Islet of Langerhans (tissue), 1 donor: ENCODE measurements around the gene PCED1B.

Experiments used
- FAIRE-seq: peaks from one replicate; lab custom pipeline; 2011; peaks lifted over from hg19 to GRCh38; lab: Jason Lieb, UNC

Gene PCED1B

DNA sequence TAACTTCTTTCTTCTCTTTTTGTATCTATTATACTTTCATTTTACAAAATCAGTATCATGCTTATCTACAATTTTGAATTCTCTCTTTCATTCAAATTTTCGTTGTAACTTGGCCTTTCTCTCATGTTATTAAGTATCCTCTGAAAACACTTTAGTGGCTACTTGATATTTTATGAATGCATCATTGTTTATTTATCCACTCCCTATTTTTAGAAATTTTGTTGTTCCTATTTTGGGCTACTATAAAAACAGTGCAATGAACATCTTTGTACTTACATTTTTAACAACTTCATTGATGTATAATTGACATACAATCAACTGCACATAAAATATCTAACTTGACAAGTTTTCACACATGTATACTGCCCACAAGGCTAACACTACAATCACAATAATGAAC is 44.3 kb downstream of the PCED1B start:
- no peak for FAIRE-seq

DNA sequence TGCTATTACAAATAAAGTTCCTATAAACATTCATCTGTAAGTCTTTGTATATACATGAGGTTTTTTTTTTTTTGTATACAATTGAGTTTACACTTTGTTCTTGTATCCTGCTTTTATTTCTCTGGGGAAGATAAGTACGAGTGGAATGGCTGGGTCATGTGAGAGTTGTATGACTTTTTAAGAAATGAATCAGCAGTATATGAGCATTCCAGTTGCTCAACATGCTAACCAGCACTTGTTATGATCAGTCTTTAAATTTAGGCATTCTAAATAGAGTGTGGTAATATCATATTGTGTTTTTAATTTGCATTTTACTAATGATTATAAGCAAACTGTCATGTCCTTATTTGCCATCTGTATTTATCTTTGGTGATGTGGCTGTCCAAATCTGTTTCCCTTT is 45.0 kb downstream of the PCED1B start:
- no peak for FAIRE-seq

DNA sequence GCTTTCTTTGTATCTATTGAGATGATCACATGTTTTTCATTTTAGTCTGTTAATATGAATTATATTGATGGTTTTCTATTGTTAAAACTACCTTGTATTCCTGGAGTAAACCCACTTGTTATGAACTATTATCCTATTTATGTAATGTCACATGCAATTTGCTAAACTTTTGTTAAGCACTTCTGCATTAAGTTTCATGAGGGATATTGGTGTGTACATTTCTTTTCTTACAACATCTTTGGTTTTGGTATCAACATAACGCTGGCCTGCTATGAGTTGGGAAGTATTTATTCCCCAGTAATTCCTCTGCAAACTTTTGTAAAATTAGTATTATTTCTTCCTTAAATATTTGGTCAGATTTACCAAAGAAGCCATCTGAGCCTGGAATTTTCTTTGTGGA is 46.8 kb downstream of the PCED1B start:
- FAIRE-seq = no peak

DNA sequence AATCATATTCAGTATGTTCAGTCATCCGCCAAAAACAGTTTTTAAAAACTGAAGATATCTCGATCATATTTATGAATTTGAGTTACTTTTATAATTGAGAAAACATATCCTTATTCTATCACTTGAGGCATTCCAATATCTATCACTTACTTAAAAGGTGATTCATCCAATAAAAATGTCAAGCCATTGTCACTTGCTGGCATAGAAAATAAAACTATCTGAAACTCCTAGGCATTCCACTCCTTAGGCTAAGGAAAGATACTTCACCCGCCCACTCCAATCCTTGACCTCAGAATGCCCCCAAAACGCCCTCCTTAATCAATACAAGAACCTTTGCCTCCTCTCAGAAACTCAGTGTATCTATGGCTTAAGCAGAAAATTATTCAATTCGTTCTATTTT is 51.6 kb downstream of the PCED1B start:
- no peak for FAIRE-seq

DNA sequence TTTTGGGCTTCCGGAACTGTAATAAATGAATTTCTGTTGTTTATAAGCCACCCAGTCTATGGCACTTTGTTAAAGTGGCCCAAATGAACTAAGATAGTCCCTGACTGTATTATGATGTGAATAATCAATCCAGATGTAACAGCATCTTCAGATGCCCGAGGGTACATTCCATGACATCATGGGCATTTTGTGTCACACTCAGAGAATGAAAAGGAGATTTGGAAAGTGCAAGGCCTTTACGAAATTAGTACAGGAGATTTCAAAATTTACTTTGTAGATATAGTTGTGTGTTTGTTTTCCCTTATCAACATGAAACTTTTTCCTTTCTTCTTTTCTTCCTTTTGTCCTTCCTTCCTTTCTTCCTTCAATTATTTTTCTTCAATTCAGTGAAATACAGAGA is 54.6 kb downstream of the PCED1B start:
- no peak for FAIRE-seq

DNA sequence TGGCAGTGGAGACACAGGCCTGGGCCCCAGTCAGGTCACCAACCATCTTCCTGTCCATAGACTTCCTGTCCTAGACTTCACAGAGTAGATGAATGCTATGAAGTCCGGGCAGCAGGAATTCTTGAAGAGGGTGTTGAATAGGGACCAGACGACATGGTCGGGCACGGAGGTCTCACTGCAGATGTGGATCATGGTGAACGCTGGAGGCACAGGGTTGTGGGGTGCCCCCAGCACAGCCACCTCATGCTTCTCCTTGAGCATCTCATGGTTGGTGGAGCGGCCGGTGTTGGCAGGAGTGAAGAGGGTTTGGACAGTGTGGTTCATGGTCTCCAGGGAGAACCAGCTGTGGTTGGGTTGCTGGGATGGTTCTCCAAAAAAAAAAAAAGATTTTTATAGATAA is 56.2 kb downstream of the PCED1B start:
- no peak for FAIRE-seq

DNA sequence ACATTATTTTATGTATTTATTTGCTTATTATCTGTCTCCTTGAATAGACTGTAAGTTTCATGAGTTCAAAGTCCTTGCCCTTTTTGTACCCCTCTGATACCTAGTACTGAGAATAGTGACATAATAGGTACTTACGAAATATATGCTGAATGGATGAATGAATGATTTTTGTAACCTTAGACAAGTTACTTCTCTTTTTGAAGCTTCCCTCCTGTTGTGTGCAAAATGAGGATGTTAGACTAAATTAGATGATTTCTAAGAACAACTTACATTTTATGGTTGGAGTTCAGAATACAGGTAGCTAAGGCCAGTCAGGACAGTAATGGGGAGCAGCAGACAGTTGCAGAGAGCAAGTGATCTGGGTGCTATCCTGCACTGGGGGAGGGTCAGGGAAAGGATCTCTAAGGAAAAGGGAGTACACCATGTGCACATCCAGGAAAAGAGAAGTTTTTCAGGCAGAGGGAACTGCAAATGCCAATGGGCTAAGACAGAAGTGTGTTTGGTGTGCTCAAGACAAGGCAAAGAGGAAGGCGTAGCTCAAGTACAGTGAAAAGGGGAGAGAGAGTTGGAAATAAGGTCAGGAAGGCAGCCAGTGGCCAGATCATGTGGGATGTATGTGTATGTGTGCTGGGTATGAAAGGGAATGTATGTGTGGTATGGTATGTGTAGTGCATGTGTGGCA is 59.7 kb downstream of the PCED1B start:
- FAIRE-seq = no peak

DNA sequence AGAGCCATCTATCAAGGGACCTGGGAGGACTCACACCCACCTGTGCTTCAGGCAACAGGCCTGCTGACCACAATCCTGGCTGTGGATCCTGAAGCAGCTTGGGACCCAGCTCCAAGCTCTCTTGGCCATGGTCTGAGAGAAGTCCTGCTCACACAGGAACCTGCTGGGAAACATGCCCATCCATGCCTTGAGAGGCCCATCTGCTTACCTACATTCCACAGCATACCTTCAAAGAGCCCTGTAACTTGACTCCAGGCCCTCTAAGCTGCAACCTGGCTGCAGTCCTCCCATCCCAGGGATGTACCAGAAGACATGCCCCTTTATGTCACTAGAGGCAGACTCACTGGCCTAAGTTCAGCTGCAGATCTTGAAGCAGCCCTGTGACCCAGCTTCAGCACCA is 62.0 kb downstream of the PCED1B start:
- FAIRE-seq = no peak

DNA sequence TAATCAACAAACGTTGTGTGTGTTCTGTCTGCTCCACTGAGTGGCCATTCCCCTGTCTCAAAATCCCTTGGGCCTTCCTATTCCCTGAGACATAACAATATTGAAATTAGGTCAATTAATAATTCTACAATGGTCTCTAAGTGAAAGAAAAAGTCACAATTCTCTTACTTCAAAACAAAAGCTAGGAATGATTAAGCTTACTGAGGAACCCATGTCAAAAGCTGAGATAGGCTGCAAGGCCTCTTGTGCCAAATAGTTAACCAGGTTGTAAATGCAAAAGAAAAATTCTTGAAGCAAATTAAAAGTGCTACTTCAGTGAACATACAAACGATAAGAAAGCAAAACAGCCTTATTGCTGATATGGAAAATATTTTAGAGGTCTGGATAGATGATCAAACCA is 65.3 kb downstream of the PCED1B start:
- no peak for FAIRE-seq

DNA sequence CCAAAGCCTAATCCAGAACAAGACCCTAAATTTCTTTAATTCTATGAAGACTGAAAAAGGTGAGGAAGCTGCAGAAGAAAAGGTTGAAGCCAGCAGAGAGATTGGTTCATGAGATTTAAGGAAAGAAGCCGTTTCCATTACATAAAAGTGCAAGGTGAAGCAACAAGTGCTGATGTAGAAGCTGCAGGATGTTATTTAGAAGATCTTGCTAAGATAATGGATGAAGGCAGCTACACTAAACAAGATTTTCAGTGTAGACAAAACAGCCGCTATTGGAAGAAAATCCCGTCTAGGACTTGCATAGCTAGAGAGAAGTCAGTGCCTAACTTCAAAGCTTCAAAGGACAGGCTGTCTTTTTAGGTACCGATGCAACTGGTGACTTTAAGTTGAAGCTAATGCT is 65.8 kb downstream of the PCED1B start:
- no peak for FAIRE-seq

DNA sequence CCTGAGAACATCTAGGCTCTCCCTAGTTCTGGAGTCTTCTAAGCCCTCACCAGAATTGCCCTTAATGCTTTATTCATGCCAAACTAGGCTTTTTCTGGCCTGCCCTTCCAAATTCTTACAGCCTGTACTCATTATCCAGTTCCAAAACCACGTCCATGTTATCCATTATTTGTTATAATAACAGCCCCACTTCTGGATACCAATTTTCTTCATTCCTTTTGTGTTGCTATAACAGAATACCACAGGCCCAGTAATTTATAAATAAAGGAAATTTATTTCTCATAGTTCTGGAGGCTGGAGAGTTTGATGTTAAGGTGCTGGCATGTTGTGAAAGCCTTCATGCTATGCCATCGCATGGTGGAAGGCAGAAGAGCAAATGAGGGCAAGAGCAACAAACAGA is 68.3 kb downstream of the PCED1B start:
- no peak for FAIRE-seq

DNA sequence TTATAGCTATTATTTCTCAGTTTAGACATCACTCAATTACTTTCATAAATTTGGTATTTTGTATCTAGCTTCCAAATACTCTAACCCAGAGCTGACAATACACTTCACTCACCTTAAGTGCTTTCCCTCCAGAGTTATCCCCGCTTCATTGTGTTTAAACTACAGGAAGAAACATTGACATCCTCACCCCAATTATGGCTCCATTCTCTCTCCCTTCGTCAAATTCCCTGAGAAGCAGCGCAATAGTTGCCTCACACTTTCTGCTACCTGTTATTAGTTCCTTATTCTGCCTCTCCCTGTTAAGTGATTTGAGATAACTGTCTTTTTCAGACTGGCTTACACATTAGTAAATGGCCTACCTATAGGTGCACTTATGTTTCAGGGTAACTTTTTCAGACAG is 69.7 kb downstream of the PCED1B start:
- no peak for FAIRE-seq

DNA sequence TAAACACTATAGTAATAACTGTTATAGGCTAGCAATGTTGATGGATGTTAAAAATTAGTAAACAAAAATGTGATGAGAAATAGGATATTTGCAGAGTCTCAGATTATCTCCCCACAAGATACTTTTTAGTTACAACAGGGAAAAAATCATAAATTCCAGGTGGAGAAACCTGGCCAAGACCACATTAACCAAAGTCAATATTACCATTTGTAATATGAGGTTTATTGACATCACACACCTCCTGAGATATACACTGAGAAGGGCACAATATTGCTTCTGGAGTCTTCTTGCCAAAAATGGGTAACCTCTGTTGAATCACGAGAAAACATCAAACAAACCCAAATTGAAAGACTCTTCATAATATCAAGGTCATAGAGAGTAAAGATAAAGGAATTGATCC is 72.7 kb downstream of the PCED1B start:
- FAIRE-seq = no peak

DNA sequence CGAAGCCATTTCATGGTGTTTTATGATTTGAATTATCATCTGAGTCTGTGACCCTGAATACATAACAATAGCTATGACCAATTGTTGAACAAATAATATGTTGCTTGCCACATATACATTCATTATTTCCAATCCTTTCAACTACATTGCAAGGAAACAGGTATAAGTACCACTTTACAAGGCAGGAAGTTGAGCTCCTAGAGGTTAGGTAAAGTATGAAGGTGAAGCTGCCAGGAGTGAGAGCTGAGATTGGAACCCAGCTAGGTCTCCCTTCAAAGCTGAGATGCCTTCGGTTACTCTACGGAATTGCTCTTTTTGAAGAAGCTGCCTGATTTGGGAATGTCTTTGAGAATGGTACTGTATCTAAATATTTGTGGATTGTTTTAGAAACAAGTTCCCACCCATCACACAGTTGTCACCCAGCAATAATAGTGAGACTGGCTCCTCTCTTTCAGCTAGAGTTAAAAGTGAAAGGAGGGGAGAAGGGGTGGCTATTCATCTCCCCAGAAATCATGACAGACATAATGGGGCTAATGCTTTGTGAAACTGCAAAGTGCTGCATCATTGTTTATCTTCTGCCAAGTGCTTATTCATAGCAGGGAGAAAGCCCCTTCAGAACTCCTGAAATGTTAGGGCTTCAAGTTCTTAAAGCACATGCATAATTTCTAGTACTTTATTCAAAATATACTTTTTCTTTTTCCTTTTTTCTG is 76.2 kb downstream of the PCED1B start:
- no peak for FAIRE-seq

DNA sequence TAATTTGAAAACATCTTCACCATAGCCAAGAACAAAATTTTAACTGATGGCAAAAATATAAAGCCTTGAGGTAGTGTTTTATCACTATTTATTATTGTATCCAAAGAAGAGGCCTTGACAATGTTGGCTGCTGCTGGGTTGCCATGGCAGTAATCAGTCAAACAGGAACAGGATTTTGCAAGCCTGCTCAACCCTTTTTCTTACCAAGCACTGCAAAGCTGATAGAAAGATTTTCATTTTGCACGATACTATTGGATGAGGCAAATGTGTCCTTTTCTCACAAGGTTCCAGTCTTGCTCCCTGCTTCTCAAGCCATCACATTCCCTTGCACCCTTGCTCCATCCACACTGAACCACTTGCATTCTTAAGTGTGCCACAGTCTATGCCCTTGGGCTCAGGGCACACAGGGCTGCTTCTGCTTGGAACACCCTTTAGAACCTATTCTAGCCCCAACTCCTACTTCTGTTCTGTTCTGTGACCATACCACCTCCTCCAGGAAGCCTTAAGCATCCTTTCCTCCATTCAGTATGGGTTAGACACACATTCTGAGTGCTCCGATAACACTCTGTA is 76.8 kb downstream of the PCED1B start:
- FAIRE-seq = no peak

DNA sequence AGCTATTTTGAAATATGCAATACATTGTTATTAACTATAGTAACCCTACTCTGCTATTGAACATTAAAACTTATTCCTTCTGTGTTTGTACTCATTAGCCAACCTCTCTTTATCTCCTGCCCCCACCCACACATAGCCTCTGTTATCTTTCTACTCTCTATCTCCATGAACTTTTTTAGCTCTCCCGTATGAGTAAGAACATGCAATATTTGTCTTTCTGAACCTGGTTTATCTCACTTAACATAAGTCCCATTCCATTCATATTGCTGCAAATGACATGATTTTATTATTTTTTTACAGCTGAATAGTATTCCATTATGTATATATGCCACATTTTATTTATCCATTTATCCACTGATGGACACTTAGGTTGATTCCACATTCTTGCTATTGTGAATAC is 79.4 kb downstream of the PCED1B start:
- no peak for FAIRE-seq

DNA sequence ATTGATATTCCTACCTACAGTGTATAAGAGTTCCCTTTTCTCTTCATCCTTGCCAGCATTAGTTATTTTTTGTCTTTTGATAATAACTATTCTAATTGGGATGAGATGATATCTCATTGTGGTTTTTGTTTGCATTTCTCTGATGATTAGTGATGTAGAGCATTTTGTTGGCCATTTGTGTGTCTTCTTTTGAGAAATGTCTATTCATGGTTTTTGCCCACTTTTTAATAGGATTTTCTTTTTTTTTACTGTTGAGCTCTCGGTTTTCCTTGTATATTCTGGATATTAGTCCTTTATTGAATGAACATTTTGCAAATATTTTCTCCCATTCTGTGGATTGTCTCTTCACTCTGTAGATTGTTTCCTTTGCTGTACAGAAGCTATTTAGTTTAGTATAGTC is 79.9 kb downstream of the PCED1B start:
- FAIRE-seq = no peak

DNA sequence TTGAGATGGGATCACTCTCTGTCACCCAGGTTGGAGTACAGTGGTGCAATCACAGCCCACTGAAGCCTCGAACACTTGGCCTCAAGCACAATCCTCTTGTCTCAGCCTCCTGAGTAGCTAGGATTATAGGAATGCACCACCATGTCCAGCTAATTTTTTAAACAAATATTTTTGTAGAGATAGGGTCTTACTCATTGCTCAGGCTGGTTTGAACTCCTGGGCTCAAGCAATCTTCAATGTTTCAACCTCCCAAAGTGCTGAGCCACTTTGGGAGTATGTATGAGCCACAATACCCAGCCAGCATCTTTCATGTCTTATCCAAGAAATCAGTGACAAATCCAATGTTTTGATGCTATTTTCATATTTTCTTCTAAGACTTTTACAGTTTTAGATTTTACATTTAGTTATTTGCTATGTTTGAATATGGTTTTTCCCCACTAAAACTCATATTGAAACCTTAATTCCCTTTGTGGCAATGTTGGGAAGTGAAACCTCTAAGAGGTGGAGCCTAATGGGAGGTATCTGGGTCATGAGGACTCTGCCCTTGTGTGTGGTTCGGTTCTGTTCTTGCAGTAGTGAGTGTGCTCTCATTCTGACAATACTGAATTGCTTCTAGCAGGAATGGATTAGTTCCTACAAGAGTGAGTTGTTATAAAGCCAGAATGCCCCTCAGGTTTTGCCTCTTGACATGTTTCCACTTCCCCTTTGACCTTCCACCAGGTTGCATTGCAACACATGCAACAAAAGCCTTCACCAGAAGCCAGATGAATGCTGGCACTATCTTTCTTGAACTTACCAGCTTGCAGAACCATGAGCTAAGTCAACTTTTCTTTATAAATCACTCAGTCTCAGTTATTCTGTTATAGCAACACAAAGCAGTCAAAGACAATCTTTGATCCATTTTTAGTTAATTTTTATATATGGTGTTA is 81.2 kb downstream of the PCED1B start:
- no peak for FAIRE-seq

DNA sequence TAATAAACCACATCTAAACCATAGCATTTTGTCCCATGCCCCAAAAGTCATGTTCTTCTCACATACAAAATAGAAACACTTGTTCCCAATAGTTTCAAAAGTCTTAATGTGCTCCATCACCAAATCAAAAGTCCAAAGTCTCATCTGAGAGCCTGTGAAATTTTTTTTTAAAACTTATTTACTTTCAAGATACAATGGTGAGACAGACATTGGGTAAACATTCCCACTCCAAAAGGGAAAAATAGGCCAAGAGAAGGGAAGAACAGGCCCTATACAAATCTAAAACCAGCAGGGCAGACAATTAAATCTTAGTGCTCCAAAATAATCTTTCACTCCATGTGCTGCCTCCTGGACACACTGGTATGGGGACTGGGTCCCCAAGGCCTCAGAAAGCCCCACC is 84.7 kb downstream of the PCED1B start:
- FAIRE-seq = no peak

DNA sequence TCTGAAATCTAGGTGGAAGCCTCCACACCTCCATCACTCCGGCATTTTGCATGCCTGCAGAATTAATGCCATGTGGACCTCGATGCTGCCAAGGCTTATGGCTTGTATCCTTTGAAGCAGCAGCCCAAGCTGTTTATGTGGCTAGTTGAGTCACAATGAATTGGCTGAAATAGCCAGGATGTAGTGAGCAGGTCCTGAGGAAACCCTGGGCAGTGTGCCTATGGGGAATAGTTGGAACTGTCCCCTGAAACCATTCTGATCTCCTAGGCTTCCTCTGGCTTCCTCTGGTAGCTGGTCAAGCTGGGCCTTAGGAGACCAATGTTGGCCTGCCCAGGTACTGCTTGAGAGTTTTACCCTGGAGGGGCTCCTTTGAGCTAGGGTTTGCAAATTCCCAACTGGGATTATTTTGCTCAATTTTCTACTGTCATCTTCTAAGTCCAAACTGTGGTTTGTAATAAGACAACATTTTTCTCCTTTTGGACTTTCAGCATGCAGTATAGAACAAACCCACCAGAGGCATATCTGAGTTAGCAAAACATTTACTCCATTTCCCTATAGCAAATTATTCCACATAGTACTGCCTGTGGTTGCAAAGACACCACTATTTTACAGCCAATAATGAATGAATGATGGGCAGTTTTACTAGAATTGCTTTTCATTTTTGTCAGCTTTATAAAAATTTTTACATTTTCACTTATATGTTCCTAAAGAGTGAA is 85.5 kb downstream of the PCED1B start:
- no peak for FAIRE-seq

DNA sequence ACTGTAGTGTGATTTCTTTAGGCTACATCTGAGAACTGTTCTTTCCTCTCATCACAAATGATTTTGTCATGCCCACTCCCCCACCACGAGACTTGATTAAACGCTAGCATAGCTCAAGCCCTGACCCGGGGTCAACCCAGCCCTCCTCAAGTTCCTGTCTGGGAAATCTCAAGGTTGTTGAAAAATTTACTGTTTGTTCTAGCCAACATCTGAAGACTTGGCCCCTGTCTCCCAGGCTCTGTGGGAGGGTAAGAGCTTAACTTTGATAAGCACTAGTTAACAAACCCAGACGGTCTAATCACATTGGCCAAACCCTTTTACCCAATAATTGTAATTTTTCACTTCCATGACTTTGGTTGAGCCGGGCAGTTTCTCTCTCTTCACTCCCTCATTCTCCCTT is 86.5 kb downstream of the PCED1B start:
- no peak for FAIRE-seq

DNA sequence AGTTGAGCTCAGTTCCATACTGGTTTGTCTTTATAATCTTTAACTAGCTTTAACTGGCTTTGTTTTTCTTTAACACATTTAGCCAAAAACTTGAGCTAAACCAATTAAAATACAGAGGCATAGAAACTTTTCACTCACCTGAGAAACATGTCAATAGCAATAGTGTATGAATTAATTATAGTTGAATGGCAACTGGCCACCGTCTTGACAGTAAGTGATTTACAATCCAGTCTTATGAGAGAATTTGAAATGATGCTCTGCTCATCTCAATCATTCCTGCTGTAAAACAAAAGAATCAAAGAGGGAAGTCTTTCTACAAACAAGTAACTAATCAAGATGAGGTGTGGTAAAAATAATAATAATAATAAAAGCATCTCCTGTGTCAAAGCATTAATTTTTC is 86.9 kb downstream of the PCED1B start:
- FAIRE-seq = no peak
